HG03575 (cell line): ENCODE data around the gene CNNM2.
"Not testable (repeated sequence)": the region's sequence is repeated elsewhere in the genome, so short reads cannot be mapped to it uniquely, and the experiment has no call there.

Experiments
- ATAC-seq: cut with Tn5 transposase; IDR thresholded peaks from one replicate; pipeline ENCODE4 v1.9.1; 2021; ENCODE audit not compliant: unreplicated experiment, insufficient number of reproducible peaks, low FRiP score; ENCODE audit errors: extremely low read depth

The CNNM2 gene

GRCh38 chr10:103062854-103063590 is 144.9 kb downstream of the CNNM2 start:
- ATAC-seq: no peak

GRCh38 chr10:103064956-103065355 is 146.9 kb downstream of the CNNM2 start:
- no peak for ATAC-seq

GRCh38 chr10:103066141-103067098 is 148.3 kb downstream of the CNNM2 start:
- ATAC-seq: no peak

- not testable (repeated sequence) for ATAC-seq
These were observed 149.0 kb downstream of the CNNM2 start for GRCh38 chr10:103067099-103067477.

- ATAC-seq: no peak
These were observed 149.4 kb downstream of the CNNM2 start for GRCh38 chr10:103067484-103067883.

GRCh38 chr10:103067956-103068355 is 149.9 kb downstream of the CNNM2 start:
- ATAC-seq: no peak

- ATAC-seq: no peak
These were observed 151.6 kb downstream of the CNNM2 start for GRCh38 chr10:103069453-103070331.

GRCh38 chr10:103072276-103072675 is 154.2 kb downstream of the CNNM2 start:
- no peak for ATAC-seq

- ATAC-seq: no peak
These were observed 154.8 kb downstream of the CNNM2 start for GRCh38 chr10:103072891-103073290.

GRCh38 chr10:103077020-103077419 is 158.9 kb downstream of the CNNM2 start:
- ATAC-seq: no peak

GRCh38 chr10:103077491-103078308 is 159.6 kb downstream of the CNNM2 start:
- ATAC-seq: no peak

GRCh38 chr10:103078309-103078615 is 160.2 kb downstream of the CNNM2 start:
- no peak for ATAC-seq

GRCh38 chr10:103078676-103079075 is 160.6 kb downstream of the CNNM2 start:
- ATAC-seq: no peak

- ATAC-seq: no peak
These were observed 161.0 kb downstream of the CNNM2 start for GRCh38 chr10:103079100-103079499.

GRCh38 chr10:103079946-103080345 is 161.9 kb downstream of the CNNM2 start:
- ATAC-seq: no peak

- no peak for ATAC-seq
These were observed 162.9 kb downstream of the CNNM2 start for GRCh38 chr10:103080891-103081581.

GRCh38 chr10:103082683-103083082 is 164.6 kb downstream of the CNNM2 start:
- ATAC-seq: no peak
